Caki2 (cell line): ENCODE results near the gene TRAM2. TPM values are rescaled to one million over a fixed set of nuclear protein-coding genes. Genes with fewer than 3 reads are reported as not detected.

ENCODE experiments used
- DNase-seq: peaks from one replicate; pipeline ENCODE4 v3.0.0-alpha.2; 2015; ENCODE audit warnings: low read depth
- in situ Hi-C: cut with HindIII; loops from 2 replicates; pipeline ENCODE4 v1.10.0; 2016; ENCODE audit warnings: low sequenced_read_pairs, low pct_unique_long_range_greater_than_20kb, mixed read lengths
- total RNA-seq: library from RNA; depleted of rRNA; stranded (reverse); fragments of >200 nt; shearing (Covaris generic); gene quantifications from 2 replicates; pipeline ENCODE4 v1.2.3, GENCODE V29; 2014; ENCODE audit warnings: low replicate concordance; rRNA removed

The TRAM2 gene
- 7.3 and 9.6 TPM in 2 replicates for total RNA-seq

- in situ Hi-C loops: no loop called here
- DNase-seq: peak; percentile 84
These were observed at the start of gene TRAM2 for GRCh38 chr6:52577022-52577777. TSS of gene TRAM2 (minus strand) at chr6:52577060. CDS start at chr6:52576915, 145 bp downstream.

- DNase-seq: no peak
- in situ Hi-C loops: no loop called here
These were observed 46.0 kb upstream of the TRAM2 start for GRCh38 chr6:52622810-52623209.

GRCh38 chr6:52621631-52622030 lies 44.8 kb upstream of the TRAM2 start:
- in situ Hi-C loops: no loop called here
- no peak for DNase-seq

GRCh38 chr6:52620906-52621190 lies 44.0 kb upstream of the TRAM2 start:
- no peak for DNase-seq
- in situ Hi-C loops: no loop called here

- DNase-seq: no peak
- in situ Hi-C loops: no loop called here
These were observed 43.4 kb upstream of the TRAM2 start for GRCh38 chr6:52620055-52620905.

GRCh38 chr6:52617087-52617486 lies 40.2 kb upstream of the TRAM2 start:
- in situ Hi-C loops: no loop called here
- DNase-seq: no peak

GRCh38 chr6:52616059-52616690 lies 39.3 kb upstream of the TRAM2 start:
- DNase-seq: no peak
- in situ Hi-C loops: no loop called here

- no peak for DNase-seq
- in situ Hi-C loops: no loop called here
These were observed 35.6 kb upstream of the TRAM2 start for GRCh38 chr6:52612336-52613054.

GRCh38 chr6:52611833-52612232 lies 35.0 kb upstream of the TRAM2 start:
- in situ Hi-C loops: no loop called here
- DNase-seq: no peak

GRCh38 chr6:52610745-52611355 lies 34.0 kb upstream of the TRAM2 start:
- in situ Hi-C loops: no loop called here
- DNase-seq: no peak

GRCh38 chr6:52610011-52610410 lies 33.2 kb upstream of the TRAM2 start:
- DNase-seq: no peak
- in situ Hi-C loops: no loop called here

GRCh38 chr6:52605610-52606185 lies 28.8 kb upstream of the TRAM2 start:
- in situ Hi-C loops: no loop called here
- no peak for DNase-seq

- DNase-seq: no peak
- in situ Hi-C loops: no loop called here
These were observed 26.3 kb upstream of the TRAM2 start for GRCh38 chr6:52603000-52603795.

- in situ Hi-C loops: no loop called here
- DNase-seq: no peak
These were observed 21.9 kb upstream of the TRAM2 start for GRCh38 chr6:52598824-52599190.

- in situ Hi-C loops: no loop called here
- DNase-seq: peak; percentile 62
These were observed 21.4 kb upstream of the TRAM2 start for GRCh38 chr6:52598123-52598823.

- in situ Hi-C loops: no loop called here
- no peak for DNase-seq
These were observed 20.9 kb upstream of the TRAM2 start for GRCh38 chr6:52597738-52598122.
